GM18507 (cell line): Measurements from ENCODE around the gene DDR1.

Source experiments
- DNase-seq: peaks from one replicate; pipeline ENCODE4 v3.0.0; 2011; ENCODE audit warnings: low read depth; ENCODE audit not compliant: insufficient read length; ENCODE audit errors: extremely low spot score
- FAIRE-seq: peaks from 2 replicates; lab custom pipeline; 2011; peaks lifted over from hg19 to GRCh38; lab: Jason Lieb, UNC

Gene DDR1

DNA sequence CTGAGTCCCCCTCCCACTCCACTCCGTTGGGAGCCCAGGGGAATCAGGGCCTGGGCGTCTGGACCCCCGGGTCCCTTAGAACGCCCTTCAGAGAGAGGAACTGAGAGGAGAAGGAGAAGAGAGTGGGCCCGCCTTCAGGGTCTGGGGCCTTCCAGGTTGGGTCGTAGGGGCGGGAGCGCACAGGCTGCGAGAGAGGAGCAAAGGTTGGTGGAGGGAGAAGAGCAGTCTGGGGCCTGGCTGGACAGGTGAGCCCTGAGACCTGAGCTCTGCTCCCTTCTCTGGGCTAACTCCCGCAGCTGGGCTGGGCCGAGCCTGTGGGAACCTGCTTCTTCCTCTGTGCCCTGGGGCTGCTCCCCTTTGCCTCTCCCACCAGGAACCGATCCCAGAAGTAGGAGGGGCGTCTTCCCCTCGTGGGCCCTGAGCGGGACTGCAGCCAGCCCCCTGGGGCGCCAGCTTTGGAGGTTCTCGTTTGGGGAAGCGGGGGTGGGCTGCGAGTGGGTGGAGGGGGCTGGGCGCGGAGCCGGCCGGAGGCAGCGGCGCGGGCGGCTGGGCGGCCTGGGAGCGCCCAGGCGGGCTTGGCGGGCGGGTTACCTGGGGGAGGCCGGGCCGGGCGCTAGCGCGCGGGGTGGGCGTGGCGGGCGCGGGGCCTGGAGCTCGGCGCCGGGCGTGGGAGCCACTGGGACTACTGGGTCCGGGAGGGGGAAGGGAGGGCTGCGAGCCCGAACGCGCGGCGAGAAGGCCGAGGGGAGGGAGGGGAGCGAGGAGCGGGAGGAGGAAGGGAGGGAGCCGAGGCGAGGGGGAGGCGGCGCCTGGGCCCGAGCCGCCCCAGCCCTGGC lies at the start of gene DDR1:
Gene DDR1, plus strand, starts transcription at position 835 of the 836 bp plus-strand sequence. CDS start 4,211 bp downstream, outside the sequence.
- FAIRE-seq: no peak
- no peak for DNase-seq

- no peak for FAIRE-seq
- no peak for DNase-seq
Measured at GRCh38 chr6:30834646-30835045, 49.7 kb upstream of the DDR1 start.

DNA sequence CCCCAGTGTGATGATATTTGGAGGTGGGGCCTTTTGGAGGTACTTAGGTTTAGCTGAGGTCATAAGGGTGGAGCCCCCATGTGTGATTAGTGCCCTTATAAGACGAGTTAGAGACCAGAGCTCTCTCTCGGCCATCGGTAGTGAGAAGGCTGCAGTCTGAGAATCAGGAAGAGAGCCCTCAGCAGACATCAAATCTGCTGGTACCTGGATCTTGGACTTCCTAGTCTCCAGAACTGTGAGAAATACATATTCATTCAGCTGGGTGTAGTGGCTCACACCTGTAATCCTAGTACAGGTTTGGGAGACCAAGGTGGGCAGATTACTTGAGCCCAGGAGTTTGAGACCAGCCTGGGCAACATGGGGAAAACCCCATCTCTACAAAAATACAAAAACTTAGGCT lies 48.7 kb upstream of the DDR1 start:
- FAIRE-seq (no peak), DNase-seq (no peak)

GRCh38 chr6:30836431-30836866 lies 47.9 kb upstream of the DDR1 start:
- no peak for FAIRE-seq
- DNase-seq: no peak

DNA sequence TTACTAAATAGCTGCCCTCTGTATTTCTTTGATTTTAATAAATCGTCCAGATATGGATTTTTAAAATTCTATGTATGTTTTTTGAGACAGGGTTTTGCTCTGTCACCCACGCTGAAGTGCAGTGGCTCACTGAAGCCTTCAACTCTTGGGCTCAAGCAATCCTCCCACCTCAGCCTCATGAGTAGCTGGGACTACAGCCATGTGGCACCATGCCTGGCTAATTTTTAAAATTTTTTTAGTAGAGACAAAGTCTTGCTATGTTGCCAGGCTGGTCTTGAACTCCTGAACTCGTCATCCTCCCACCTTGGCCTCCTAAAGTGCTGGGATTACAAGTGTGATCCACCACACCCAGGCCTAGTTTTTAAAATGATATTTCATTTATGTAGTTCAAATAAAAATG lies 47.4 kb upstream of the DDR1 start:
- FAIRE-seq (no peak), DNase-seq (no peak)

DNA sequence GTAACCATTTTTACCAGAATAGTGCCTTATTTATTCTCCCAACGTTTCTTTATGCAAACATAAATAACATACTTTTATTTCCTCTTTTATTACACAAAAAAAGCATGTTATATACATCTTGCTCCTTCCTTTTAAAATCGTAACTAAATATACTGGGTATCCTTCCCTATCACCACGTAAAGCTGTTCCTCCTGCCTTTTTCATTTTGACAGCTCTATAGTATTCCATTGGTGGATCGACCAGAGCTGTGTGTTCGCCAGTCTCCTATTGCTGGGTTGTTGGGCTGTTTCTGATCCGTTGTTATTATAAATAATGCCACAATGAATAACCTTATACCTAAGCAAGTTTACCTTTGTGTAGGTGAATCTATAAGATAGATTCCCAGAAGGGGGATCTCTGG lies 46.9 kb upstream of the DDR1 start:
- FAIRE-seq: no peak
- DNase-seq: no peak

- DNase-seq (no peak), FAIRE-seq (no peak)
Measured at GRCh38 chr6:30837870-30838269, 46.4 kb upstream of the DDR1 start.

- no peak for DNase-seq
- FAIRE-seq: no peak
Measured at GRCh38 chr6:30839671-30840070, 44.6 kb upstream of the DDR1 start.

DNA sequence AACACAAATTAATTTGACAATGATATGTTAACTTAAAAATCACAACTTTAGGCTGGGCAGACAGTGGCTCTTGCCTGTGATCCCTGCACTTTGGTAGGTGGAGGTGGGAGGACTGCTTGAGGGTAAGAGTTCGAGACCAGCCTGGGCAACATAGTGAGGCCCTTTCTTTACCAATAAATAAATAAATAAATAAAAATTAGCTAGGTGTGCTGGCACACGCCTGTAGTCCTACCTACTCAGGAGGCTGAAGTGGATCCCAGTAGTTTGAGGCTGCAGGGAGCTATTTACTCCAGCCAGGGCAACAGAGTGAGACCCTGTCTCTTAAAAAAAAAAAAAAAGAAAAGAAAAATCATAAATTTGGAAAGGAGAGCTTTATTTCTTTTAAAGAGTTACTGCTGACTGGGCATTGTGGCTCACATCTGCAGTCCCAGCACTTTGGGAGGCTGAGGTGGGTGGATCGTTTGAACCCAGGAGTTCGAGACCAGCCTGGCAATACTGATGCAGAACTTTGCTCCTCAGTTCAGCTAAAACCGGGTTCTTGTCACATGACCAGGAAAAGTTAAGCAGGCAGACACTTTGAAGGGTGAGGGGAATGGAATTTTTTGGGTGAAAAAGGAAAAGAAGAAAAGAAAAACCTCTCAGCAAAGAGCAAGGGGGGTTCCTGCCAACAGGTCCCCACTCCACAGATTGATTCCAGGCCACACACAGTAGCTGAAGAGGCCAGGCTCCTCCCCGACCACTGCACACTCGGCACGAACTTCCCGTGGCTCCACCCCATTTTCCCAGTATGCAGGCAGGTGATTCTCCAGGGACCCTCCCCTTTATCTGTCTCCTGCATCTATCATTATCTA lies 44.0 kb upstream of the DDR1 start:
- FAIRE-seq (no peak), DNase-seq (no peak)

DNA sequence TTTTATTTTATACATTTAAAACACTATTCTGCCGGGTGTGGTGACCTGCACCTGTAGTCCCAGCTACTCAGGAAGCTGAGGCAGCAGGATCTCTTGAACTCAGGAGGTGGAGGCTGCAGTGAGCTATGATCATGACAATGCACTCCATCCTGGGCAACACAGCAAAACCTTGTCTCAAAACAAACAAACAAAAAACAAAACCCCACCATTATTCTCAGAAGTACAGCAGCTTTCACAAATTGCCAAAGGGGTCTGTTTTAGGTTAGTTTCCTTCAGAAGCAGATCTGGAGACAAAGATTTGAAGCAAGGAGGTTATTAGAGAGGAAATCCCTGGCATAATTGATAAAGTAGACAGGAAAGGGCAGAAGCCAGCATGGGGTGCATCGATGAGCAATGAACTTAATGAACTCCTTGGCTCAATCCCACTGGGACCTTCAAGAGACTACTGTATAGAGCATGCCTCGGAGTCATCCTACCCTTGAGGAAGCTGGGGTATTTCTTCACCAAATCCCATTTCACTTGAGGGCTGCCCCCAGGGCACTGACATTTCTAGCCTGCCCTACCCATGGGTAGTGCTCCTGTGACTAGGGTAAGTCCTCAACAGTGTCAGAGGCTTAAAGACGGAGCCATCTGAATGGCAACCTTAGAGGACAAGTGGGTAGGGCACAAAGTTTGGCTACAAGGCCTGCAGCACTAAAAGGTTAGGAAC lies 43.2 kb upstream of the DDR1 start:
- no peak for DNase-seq
- no peak for FAIRE-seq

DNA sequence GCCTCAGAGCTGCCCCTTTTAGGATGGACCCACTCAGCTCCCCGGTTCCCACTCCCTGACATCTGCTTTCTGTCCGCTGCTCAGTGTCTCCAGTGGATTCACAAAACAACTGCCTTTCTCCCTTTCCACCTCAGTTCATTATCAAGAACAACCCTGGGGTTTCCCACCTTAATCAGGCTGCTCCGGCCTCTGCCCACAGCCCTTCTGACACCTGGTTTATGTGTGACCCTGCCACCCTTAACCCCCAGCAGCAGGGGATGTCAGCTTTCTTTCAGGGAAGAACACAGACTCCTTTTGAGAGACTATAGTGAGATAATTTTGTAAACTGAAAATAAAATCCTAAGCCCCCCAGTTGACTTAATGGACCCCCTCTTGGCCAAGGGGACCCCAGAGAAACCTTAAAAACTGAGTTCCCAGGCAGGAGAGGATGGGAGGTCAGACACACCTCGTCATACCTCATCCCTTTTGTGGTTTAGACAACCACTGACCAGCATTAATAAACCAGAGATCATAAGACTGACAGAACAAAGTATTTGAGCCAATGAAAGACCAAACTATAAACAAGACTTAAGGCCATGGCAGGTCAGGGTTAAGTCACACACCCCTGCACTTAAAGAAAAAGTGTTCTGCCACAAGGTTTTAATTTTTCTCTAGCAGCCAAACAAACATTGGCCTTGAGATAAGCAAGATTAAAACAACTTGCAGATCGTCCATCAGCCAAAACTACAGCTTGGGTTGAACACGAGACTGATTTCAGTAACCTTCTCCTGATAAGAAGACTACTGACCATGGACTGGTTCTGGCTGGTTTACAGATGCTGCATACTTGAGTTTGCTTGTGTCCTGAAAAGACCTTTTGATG lies 42.4 kb upstream of the DDR1 start:
- DNase-seq (no peak), FAIRE-seq (no peak)

DNA sequence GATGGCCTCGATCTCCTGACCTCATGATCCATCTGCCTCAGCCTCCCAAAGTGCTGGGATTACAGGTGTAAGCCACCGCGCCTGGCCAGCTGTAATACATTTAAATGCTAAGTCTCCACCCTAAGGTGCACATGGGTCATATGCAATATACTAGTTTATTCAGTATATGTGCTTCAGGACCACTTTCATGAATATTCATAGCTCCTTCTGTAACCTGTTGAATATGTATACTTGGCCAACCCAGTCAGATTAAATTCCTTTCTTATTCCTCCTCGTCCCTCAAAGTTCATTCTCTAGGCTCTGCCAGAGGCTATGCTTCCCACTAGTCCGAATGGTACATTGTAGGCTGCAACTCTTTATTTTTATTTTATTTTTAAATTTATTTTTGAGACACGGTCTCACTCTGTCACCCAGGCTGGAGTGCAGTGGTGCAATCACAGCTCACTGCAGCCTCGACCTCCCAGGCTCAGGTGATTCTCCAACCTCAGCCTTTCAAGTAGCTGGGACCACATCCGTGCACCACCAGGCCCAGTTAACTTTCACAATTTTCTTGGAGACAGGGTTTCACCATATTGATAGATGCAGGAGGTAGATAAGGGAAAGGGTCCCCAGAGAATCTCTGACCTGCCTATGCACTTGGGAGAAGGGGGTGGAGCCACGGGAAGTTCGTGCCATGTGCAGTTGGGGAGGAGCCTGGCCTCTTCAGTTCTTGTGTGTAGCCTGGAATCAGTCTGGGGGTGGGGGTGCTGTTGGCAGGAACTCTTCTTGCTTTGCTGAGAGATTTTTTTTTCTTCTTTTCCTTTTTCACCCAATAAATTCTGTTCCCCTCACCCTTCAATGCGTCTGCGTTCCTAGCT lies 41.3 kb upstream of the DDR1 start:
- DNase-seq (no peak), FAIRE-seq (no peak)

- no peak for FAIRE-seq
Measured at GRCh38 chr6:30843611-30843998, 40.7 kb upstream of the DDR1 start.

GRCh38 chr6:30844118-30844535 lies 40.2 kb upstream of the DDR1 start:
- FAIRE-seq (no peak), DNase-seq (no peak)

More at GRCh38 chr6:30843611-30843998, 40.7 kb upstream of the DDR1 start:
- no peak for DNase-seq

DNA sequence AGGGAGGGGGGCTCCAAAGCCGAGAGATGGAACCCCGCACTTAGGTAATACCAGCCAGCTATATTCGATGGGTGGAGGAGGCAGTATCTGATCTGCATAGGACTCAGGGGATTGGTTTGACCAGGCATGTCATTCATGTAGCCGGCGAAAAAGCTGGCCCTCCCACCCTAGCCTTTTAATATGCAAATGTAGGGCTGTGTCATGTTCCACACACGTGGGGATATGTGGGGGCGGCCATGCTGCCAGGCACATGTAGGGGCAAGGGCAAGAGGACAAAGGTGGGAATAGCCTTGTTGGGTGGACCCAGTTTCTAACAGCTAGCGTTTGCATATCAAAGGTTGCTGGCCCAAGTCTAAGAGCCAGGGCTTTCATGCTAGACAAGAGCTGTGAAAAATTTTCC lies 39.1 kb upstream of the DDR1 start:
- no peak for DNase-seq
- no peak for FAIRE-seq

DNA sequence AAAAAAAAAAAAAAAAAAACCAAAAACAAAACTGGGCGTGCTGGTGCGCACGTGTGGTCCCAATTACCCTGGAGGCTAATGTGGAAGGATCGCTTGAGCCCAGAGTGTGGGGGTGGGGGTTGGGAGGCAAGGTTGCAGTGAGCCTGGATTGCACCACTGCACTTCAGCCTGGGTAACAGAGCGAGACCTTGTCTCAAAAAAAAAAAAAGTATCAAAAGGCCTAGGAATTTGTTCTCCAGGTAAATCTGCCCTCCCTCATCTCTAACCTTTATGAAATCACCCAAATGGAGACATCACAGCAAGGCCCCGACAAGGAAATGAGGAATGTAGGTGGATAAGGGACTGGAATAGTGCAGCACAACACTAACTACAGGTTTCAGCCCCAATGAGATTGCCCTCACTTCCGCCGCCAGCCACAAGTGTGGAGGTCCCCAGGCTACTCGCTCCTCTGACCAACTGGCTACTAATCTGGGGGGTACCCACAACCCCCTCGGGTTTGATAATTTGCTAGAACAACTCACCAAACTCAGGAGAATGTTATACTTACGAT lies 36.8 kb upstream of the DDR1 start:
- no peak for FAIRE-seq

DNA sequence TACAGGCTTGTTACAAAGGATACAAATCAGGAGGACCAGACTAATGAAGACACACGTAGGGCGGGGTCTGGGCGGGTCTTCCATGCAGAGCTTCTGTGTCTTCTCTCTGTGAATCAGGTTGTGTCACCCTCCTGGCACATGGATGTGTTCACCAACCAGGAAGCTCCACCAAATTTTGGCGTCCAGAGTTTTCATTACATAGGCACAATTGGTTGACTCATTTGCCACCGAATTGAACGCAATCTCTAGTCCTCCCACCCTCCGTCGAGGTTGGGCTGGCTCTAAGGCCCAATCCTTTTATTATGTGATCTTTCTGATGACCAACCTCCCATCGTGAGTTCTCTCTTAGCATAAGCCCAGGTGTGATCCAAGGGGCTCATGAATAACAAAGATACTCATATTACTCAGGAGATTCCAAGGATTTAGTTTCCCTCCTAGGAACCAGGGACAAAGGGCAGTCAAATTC lies 36.3 kb upstream of the DDR1 start:
- no peak for FAIRE-seq
- DNase-seq: no peak

More for the DNA sequence above, 36.8 kb upstream of the DDR1 start:
- DNase-seq: no peak
